HG03342 (cell line): ENCODE data around the gene HNRNPAB.
"Not testable (repeated sequence)": the region's sequence is repeated elsewhere in the genome, so short reads cannot be mapped to it uniquely, and the experiment has no call there.

Experiments
- ATAC-seq: cut with Tn5 transposase; IDR thresholded peaks from one replicate; pipeline ENCODE4 v1.9.1; 2021; ENCODE audit warnings: mild to moderate bottlenecking, moderate library complexity; ENCODE audit not compliant: unreplicated experiment

The HNRNPAB gene

GRCh38 chr5:178196281-178196812, 8.0 kb upstream of the HNRNPAB start:
- no peak for ATAC-seq

DNA sequence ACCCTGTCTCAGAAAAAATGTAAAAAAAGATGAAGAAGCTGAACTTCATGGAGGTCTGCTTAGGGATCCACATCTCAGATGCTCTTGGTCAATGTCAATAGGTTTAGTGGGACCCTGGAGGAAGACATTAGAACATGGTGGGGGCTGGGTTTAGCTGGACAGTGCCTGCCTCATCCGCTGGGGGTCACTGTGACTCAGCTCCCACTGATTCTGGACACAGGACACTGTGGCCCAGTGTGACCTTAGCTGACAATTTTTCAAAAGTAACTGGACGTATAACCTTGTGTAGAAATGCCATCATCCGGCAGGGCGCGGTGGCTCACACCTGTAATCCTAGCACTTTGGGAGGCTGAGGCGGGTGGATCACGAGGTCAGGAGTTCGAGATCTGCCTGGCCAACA, 7.3 kb upstream of the HNRNPAB start:
- ATAC-seq = no peak

- not testable (repeated sequence) for ATAC-seq
These were observed 6.2 kb upstream of the HNRNPAB start for GRCh38 chr5:178198151-178198550.

- no peak for ATAC-seq
These were observed 5.6 kb upstream of the HNRNPAB start for GRCh38 chr5:178198706-178199105.

GRCh38 chr5:178199581-178200434, 4.5 kb upstream of the HNRNPAB start:
- ATAC-seq = no peak

DNA sequence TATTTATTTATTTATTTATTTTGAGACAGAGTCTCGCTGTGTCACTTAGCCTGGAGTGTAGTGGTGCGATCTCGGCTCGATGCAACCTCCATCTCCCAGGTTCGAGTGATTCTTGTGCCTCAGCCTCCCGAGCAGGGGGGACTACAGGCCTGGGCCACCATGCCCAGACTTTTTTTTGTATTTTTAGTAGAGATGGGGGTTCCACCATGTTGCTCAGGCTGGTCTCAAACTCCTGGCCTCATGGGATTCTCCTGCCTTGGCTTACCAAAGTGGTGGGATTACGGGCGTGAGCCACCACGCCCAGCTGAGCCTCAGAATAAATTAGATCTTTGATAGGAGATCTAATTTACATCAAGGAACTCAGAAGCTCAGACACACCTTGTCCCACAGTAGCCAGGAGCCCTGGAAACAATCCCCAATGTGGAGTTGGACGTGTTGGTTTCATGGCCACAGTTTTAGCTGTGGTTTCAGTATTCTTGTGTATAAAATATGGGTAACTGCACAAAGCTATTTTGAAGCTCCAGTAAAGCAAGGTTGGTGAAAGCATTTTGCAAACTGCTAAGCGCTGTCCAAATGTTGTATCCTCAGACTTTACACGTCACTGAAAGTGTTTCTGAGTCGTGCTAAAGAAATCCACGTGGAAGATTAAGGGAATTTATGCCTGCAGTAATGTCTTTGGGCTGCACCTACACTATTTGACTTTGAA, 3.0 kb upstream of the HNRNPAB start:
- ATAC-seq = no peak

DNA sequence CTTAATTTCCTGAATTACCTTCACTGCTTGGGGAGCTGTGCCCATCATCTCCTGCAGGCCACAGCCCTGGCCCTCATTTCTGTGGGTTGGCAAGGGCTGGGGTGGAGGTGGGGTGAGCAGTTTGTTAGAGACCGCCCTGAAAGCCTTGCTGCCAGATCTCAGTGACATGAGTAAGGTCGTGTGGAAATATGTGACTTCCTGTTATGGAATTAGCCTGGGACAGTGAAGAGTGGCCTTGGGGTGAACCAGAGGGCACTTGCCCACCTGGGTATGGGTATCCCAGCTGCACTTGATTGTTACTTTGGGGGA, 2.5 kb upstream of the HNRNPAB start:
- ATAC-seq = no peak

GRCh38 chr5:178202541-178202940, 1.8 kb upstream of the HNRNPAB start:
- ATAC-seq = no peak

DNA sequence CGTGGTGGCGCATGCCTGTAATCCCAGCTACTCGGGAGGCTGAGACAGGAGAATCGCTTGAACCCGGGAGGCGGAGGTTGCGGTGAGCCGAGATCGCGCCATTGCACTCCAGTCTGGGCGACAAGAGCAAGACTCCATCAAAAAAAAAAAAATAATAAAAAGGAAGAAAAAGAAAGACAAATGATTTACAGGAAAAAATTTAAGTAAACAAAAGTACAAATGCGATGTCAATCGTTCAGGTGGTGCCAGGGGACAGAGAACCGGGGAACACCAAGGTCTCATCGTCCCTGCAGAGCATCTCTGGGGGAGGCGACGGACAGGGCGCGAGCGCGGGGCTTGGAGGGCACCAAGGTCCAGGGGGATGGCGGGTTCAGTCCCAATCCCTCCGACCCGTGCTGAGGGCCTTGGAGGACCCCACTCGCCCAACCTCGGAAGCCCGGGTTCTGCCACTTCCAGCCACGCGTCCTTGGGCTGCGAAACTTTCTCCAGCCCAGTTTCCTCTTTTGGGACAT, 607 bp upstream of the HNRNPAB start:
- peak; percentile 1 for ATAC-seq

DNA sequence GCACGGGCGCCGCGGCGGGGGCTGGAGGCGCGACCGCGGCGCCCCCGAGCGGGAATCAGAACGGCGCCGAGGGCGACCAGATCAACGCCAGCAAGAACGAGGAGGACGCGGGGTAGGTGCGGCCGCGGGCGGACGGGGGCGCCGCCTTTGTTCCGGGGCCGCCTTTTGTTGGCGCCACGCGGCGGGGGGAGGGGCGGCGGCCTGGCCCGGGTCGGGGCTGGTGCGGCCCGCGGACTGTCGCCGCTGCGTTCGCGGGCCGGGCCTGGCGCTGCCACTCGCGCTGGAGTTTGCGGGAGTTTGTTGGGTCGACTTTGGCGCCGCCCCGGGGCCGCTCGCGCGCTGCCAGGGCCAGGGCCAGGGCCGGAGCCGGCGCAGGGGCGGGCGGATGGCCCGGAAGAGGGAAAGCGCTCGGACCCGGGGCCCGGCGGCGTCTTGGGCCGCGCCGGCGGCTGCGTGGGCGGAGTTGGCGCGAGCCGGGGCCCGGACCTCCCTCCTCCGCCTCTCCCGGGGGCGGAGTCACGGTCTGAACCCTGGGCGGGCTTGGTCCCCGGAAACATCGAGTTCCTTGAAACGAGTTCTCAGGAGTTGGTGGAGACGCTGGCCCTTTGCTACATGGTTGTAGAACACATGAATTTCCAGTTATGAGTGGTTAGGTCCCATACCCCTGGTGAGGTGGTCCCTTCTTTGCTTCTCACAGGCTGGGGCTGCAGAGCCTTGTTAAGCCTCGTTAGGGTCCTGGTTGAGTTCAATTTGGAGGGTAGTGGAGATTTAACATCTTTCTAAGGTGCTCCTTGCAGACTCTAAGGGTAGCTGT, 809 bp downstream of the HNRNPAB start:
- peak; percentile 43 for ATAC-seq

DNA sequence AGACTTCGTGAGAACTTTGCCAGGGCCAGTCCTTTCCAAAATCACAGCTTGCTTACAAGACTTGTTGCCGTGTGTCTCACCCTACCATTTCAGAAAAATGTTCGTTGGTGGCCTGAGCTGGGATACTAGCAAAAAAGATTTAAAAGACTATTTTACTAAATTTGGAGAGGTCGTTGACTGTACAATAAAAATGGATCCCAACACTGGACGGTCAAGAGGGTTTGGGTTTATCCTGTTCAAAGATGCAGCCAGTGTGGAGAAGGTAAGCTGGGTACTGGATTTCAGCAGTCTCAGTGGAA, 1.4 kb downstream of the HNRNPAB start:
- no peak for ATAC-seq

DNA sequence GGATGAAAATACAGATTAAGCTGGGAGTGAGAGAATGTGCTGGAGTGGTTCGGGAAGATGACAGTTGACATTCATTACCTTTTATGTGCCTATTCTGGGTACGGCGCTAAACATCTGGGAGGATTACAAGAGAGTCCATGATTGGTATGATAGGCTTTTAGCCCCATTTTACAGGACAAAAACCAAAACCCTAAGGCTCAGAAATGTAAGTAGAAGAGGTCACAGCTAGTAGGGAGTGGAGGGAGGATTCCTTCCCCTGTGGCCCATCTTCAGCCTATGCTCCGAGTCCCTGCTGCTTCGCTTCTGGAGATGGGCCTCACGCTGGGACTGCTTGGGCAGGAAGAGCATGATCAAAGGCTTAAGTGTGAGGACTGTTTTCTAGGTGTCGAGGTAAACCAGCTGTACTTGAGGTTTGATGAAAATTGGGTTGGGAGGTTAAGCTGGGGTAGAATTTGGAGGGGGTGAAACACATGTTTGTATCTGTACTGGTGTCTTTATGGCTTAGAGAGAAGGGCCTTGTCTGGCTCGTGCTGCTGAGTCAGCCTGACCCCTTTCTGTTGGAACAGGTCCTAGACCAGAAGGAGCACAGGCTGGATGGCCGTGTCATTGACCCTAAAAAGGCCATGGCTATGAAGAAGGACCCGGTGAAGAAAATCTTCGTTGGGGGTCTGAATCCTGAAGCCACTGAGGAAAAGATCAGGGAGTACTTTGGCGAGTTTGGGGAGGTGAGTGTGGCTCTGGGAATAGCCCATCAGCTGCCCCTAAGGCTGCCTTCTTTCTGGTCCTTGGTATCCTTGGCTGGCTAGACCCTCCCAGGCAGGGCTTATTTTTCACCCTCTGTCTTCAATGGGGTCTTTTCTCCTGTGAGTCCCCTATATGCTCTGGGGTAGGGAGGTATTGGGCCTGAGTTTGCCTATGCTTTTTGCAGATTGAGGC, 2.1 kb downstream of the HNRNPAB start:
- ATAC-seq = no peak

DNA sequence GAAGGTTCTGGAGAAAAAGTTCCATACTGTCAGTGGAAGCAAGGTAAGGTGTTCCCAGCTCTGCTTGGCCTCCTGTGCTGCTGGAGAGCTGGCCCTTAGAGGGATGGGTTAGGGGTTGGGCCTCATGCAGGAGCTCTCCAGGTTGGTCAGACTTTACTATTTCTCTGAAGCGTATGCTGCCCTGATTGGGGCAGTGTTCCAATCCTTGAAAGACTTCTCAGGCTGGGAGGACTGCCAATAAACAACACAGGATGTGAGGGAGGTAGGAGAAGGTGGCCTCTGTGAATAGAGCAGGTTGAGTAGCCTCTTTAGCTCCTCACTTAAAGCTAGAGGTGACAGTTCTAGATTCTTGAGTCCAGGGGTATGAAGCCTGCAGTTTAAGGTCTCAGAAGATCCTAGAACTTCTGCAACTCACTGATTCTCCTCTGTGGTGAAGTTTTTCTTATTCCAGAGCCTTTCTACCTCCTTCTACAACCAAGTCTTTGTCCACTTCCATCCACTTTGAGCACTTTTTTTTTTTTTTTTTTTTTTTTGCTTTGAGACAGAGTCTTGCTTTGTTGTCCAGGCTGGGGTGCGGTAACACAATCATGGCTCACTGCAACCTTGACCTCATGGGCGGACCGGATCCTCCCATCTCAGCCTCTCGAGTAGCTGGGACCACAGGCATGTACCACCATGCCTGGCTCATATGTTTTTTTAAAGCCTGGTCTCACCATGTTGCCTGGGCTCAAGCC, 3.0 kb downstream of the HNRNPAB start:
- no peak for ATAC-seq

- ATAC-seq = no peak
These were observed 3.6 kb downstream of the HNRNPAB start for GRCh38 chr5:178207917-178208280.

GRCh38 chr5:178208540-178209227, 4.4 kb downstream of the HNRNPAB start:
- no peak for ATAC-seq

DNA sequence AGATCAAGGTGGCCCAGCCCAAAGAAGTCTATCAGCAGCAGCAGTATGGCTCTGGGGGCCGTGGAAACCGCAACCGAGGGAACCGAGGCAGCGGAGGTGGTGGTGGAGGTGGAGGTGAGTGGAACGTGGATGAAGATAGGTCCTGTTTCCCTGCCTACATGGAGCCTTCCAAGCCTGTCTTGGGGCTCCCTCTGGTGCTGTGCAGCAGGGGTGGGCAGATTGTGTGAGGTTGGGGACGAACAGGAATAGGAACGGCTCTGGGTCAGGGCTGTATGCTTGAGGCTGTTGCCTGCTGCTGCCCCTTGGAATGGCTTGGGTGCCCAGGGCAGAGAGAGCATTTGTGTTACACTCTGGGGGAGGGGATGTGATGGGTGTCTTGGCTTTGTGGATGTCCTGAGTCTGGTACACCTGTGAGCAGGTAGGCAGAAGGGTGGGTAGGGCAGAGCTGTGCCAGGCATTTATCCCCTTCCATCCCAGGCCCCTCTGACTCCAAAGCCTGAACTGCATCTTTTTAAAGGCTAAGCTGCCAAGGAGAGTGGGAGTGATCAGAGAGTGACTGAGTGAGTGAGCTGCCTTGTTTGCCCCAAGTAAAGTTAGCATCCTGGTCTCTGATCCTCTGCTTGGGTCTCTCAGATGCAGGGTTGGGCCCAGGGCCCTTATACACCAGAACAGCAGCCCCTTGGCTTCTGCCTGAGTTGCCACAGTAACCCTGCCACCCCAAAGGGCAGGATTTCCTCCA, 5.2 kb downstream of the HNRNPAB start:
- no peak for ATAC-seq

DNA sequence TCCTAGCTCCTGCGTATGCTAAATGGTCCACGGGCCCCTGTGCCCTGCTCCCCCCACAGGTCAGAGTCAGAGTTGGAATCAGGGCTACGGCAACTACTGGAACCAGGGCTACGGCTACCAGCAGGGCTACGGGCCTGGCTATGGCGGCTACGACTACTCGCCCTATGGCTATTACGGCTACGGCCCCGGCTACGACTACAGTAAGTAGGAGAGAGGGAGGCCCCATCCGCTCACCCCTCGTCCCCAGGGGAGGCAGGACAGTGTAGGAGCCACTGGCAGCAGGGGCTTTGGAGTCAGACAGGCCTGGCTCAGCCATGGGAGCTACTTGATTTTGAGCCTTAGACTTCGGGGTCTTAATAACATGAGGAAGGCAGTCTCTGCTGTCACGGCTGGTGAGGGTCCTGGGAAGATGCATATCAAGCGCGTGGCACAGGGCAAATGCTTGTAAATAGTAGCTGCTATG, 5.8 kb downstream of the HNRNPAB start:
- no peak for ATAC-seq

DNA sequence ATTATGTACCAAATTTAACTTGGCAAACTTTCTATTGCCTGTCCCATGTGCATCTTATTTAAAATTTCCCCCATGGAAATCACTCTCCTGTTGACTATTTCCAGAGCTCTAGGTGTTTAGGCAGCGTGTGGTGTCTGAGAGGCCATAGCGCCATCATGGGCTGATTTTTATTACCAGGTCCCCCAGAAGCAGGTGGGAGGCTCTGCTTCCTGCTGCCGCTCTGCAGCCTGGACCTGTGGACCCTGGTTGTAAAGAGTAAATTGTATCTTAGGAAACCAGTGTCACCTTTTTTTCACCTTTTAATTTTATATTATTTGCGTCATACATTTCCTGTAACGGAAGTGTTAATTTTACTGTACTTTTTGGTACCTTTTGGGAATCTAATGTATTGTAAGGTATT, 6.4 kb downstream of the HNRNPAB start:
- no peak for ATAC-seq
